ENCODE measurements around the gene TRUB1.
"Not testable (repeated sequence)": the region's sequence is repeated elsewhere in the genome, so short reads cannot be mapped to it uniquely, and the experiment has no call there.

Gene TRUB1

GRCh38 chr10:114937962-114938855, at the start of gene TRUB1:
Gene TRUB1, plus strand, starts transcription at chr10:114938195. Its CDS starts 59 bp downstream, at chr10:114938254.
- peak; percentile 69 to 81 for DNase-seq

DNA sequence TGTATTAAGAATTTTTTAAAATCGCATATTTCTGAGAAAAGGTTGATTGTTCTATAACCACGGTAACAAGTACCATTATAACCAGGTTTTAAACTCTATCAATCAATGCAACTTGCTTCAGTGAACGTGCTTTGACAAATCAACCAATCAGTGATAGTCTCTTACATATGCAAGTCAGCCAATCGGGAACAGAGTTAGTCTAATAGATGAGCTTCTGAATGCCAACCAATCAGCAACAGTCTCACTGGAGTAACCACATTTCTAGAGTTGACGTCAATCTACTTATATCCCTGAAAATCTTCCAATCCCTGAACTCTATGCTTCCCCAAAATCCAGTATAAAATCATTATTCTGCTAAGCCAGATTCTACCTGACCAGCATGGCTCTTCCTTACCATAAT, 44.7 kb upstream of the TRUB1 start:
- DNase-seq = no peak

- no peak for DNase-seq
These were observed 43.1 kb upstream of the TRUB1 start for GRCh38 chr10:114894911-114895310.

- not testable (repeated sequence) for DNase-seq
These were observed 41.0 kb upstream of the TRUB1 start for GRCh38 chr10:114897011-114897410.

DNA sequence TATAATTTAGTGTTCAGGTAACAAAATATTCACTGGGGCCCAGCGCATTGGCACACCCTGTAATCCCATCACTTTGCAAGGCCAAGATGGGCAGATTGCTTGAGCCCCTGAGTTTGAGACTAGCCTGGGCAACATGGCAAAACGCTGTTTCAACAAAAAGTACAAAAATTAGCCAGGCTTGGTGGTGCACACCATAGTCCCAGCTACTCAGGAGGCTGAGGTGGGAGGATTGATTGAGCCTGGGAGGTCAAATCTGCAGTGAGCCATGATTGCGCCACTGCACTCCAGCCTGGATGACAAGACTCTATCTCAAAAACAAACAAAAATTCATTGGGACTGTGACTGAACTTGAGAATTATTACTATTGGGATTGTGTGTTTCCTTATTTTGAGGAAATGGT, 40.4 kb upstream of the TRUB1 start:
- DNase-seq = no peak

DNA sequence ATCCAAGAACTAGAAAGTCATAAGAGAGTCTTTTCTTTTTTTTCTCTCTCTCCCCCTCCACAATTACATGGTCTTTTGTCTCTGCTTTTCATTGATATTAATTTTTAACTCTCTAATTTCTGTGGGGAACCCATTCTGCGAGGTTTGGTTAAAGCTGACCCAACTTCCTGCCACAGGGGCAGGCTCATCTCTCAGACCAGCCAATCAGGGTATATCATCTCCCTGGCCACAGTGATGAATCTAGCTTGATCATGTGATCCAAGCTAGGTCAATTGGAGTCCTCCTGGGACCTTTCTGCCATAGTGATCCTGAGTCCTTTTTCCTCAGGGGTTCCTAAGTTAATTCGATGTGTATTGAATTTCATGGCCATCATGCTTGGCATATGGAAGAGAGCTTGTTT, 38.0 kb upstream of the TRUB1 start:
- DNase-seq = no peak

DNA sequence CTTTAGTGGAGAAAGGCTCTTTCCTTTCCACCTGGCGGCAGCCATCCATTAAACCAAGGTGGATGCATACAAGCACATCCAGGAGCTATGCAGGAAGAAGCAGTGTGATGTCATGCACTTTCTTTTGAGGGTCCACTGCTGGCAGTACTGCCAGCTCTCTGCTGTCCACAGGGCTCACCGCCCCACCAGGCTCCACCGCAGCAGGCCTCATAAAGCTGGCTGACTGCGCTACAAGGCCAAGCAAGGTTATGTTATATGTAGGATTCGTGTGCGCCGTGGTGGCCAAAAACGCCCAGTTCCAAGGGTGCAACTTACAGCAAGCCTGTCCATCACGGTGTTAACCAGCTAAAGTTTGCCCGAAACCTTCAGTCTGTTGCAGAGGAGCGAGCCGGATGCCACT, 37.3 kb upstream of the TRUB1 start:
- DNase-seq = no peak

DNA sequence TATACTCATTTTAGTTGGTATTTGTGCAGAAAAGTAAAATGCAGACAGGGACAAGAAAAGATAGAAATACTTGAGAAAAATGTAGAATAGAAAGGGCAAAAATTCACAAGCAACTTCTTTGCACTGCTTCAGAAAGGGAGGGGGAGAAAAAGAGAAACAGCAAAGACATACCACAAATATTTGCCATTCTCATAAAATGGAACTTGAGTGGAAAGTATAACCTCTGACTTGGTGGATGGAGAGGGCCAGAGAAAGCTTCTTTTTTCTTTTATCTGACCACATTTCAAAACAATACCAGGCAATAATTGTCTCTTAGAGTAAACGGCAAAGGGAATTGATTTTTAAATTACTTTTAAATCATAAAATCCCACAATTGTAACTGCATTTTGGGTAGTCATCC, 35.8 kb upstream of the TRUB1 start:
- no peak for DNase-seq

DNA sequence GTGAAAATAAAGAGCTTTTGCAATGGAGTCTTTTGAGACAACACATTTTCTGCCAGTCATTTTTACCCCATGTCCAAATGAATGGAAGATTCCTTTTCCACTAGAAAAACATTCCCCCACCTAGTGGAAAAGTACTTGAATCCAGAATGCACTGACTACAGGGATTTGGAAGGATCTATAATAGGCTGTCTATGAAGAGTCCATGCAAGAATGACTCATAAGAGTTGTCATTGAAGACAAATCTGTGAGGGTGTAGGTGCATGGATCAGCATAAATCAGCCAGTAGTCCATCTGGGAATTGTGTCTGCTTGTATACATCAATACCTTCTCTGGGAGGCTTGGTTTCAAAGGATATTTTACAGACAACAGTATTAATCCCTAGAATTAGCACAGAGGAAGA, 32.5 kb upstream of the TRUB1 start:
- no peak for DNase-seq

DNA sequence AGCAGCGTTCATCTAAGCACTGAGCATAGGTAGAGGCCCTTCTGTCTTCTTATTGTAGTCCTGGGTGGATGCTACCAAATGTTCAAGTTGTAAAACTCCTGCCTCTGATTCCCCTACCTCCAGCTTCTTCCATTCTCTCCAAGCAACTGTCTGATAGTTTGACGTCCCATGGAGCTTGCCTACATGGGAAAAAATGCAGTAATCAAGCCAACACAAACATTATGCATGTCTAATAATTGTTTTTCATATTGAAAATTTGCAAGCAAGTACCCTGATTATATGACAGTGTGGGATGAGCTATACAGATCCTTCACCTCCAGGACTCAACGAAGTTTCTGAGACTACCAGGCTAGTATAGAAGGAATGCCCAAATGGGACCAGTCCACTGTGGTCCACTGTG, 31.0 kb upstream of the TRUB1 start:
- no peak for DNase-seq

- DNase-seq = no peak
These were observed 29.1 kb upstream of the TRUB1 start for GRCh38 chr10:114908896-114909295.

- no peak for DNase-seq
These were observed 26.8 kb upstream of the TRUB1 start for GRCh38 chr10:114911052-114911711.

DNA sequence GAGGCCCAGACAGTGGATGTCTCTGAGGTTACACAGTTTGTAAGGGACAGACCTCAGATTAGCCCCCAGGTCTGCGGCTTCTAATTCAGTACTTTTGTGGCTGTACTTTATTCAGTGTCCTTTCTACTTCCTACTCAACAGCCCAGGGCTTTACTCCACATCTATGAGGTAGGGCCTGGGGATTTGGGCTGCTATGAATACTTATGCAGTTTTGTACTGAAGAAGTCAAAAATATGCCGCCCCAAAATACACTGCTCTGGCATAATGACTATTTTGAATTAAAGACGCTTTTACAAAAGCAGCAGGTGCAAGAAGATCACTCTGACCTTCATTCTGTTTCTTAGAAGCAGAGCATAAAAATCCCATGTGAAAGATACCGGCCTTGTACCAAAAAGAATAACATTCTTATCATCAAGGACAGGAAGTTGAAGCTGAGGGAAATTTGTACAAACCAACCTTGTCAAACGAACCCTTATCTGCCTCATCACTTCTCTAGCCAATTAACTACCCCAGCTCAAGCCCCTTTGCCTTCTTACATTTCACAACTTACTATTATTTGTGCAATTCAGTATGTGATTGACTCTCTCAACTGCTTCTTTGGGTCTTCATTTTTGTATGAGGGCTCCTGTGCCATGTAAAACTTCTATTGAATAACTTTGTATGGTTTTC, 26.1 kb upstream of the TRUB1 start:
- no peak for DNase-seq

DNA sequence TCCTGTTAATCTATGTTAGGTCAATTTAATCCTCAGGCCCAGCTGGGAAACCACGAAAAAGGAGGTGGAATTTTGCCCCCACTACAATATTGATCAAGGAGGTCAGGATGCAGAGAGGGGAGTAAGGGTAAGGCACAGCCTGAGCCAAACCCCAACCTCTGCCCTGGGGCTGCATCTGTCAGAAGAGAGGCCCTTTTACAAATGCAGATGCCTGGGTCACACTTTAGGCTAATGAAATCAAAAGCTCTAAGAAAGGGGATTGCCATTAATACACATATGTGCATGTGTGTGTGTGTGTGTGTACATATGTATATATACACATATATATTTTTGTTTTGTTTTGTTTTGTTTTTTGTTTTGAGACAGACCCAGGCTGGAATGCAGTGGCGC, 25.5 kb upstream of the TRUB1 start:
- no peak for DNase-seq

GRCh38 chr10:114914560-114914959, 23.4 kb upstream of the TRUB1 start:
- DNase-seq = no peak

GRCh38 chr10:114915294-114915693, 22.7 kb upstream of the TRUB1 start:
- DNase-seq = no peak

DNA sequence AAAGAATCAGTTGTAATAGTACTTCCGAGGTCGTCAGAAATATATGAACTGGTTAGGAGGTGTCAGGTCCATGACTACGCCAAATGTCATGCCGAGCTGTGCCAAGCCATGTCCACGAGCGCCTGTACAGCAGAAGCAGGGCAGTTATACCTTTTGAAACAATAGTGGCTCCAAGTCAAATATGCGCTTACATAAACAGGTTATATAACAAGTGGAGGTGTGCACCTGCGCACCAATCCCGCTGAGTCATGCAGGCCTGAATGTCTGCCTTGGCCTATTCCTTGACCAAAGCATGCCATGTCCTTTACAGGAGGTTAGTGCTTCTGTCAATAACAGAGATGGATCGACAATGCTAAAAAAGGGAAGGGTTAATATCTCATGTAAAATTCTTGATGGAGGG, 21.3 kb upstream of the TRUB1 start:
- DNase-seq = no peak

- DNase-seq = no peak
These were observed 20.5 kb upstream of the TRUB1 start for GRCh38 chr10:114917459-114917858.

GRCh38 chr10:114917927-114918672, 19.9 kb upstream of the TRUB1 start:
- no peak for DNase-seq

- no peak for DNase-seq
These were observed 17.5 kb upstream of the TRUB1 start for GRCh38 chr10:114920459-114920858.

GRCh38 chr10:114922003-114922402, 16.0 kb upstream of the TRUB1 start:
- no peak for DNase-seq

DNA sequence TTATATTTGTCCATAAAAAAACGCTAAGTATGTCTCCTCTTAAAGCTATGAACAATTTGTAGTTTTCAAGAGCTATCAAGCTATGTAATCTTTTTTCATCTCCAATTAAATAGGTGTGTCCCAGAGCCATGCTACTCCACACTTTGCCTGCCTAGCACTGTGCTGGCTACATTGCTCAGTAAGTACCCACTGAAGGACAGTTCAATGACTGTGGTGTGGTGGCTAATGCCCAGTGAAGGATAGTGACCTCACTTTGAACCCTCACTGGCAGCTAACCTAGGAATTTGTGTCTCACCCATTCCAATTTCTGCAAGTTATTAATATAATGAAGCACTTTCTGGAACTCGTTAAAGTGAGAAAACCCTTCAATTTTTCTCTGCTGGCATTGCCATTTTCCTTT, 14.4 kb upstream of the TRUB1 start:
- no peak for DNase-seq

All from SW 1271 (cell line).